Amniotic stem cell (primary cell): ENCODE results near the gene CTAGE6.
"Not testable (repeated sequence)": the region's sequence is repeated elsewhere in the genome, so short reads cannot be mapped to it uniquely, and the experiment has no call there.

ENCODE experiments used
- DNase-seq: peaks from one replicate; lab custom pipeline; 2025; lab: John Stamatoyannopoulos, UW

Gene CTAGE6

GRCh38 chr7:143715543-143716193 lies 41.8 kb downstream of the CTAGE6 start:
- not testable (repeated sequence) for DNase-seq

GRCh38 chr7:143714581-143715454 lies 42.7 kb downstream of the CTAGE6 start:
- not testable (repeated sequence) for DNase-seq

- not testable (repeated sequence) for DNase-seq
Observed at GRCh38 chr7:143712381-143712780, 45.1 kb downstream of the CTAGE6 start.

GRCh38 chr7:143711727-143712324 lies 45.7 kb downstream of the CTAGE6 start:
- not testable (repeated sequence) for DNase-seq

- not testable (repeated sequence) for DNase-seq
Observed at GRCh38 chr7:143709895-143710294, 47.6 kb downstream of the CTAGE6 start.
